Activated CD4-positive, alpha-beta T cell treated with anti-CD3 and anti-CD28 coated beads, Interleukin-2, amount 10 ng/mL, durations not matched to agents 24 days and 14 days (primary cell): Measurements from ENCODE around the gene EXPH5. TPM values are rescaled to one million over a fixed set of nuclear protein-coding genes. Genes with fewer than 3 reads are reported as not detected.

Experiments used
- DNase-seq: peaks from one replicate; pipeline ENCODE4 v3.0.0; 2022
- H3K27ac Mint-ChIP-seq: one replicate; pipeline ENCODE4 v1.8.0; 2022; ENCODE audit warnings: mild to moderate bottlenecking, mixed read lengths
- H3K27me3 Mint-ChIP-seq: one replicate; pipeline ENCODE4 v1.8.0; 2022; ENCODE audit warnings: mixed read lengths
- H3K36me3 Mint-ChIP-seq: one replicate; pipeline ENCODE4 v1.8.0; 2022; ENCODE audit warnings: low read depth, mild to moderate bottlenecking, mixed read lengths
- H3K4me1 Mint-ChIP-seq: one replicate; pipeline ENCODE4 v1.8.0; 2021; ENCODE audit warnings: mixed read lengths
- H3K4me3 Mint-ChIP-seq: one replicate; pipeline ENCODE4 v1.8.0; 2022; ENCODE audit warnings: mild to moderate bottlenecking, moderate library complexity, mixed read lengths
- H3K9me3 Mint-ChIP-seq: one replicate; pipeline ENCODE4 v1.8.0; 2021; ENCODE audit warnings: mixed read lengths
- intact Hi-C: fragments of 100-400 bp; cut with micrococcal nuclease; formaldehyde crosslinking; loops from one replicate; pipeline ENCODE4 v1.15.1; 2023
- total RNA-seq: library from RNA; stranded (reverse); gene quantifications from 2 replicates; pipeline ENCODE4 v1.2.3, GENCODE V29; 2022

EXPH5 gene
- total RNA-seq, 1 donor from 2014 or later, result 0.91 TPM

- Mint-ChIP-seq H3K4me1 (peaks cover 20% of the 10 kb centered on the region), H3K27ac (no peak overlapping the region), H3K27me3 (no peaks in the 10 kb centered on the region), H3K4me3 (no peak overlapping the region), H3K36me3 (peaks cover 3% of the 10 kb centered on the region), H3K9me3 (no peaks in the 10 kb centered on the region)
- intact Hi-C loops, result no loop called here
- no peak for DNase-seq
Observed at GRCh38 chr11:108500721-108501120, 92.8 kb downstream of the EXPH5 start.

GRCh38 chr11:108500169-108500568, 93.4 kb downstream of the EXPH5 start:
- Mint-ChIP-seq H3K27ac (no peak overlapping the region), H3K36me3 (peaks cover 5% of the 10 kb centered on the region), H3K9me3 (no peaks in the 10 kb centered on the region), H3K27me3 (no peaks in the 10 kb centered on the region), H3K4me3 (no peak overlapping the region), H3K4me1 (peaks cover 22% of the 10 kb centered on the region)
- intact Hi-C loops, result no loop called here
- DNase-seq, result no peak

GRCh38 chr11:108498816-108499408, 94.7 kb downstream of the EXPH5 start:
- Mint-ChIP-seq H3K36me3 (peaks cover 6% of the 10 kb centered on the region), H3K4me1 (peaks cover 22% of the 10 kb centered on the region), H3K27ac (peak overlapping the region; percentile 93), H3K4me3 (peak overlapping the region; percentile 80), H3K9me3 (no peaks in the 10 kb centered on the region), H3K27me3 (no peaks in the 10 kb centered on the region)
- intact Hi-C loops, result loop anchor here (5.0 kb wide), 1 partner anchor 262 kb away; no protein-coding TSS in a partner anchor
- DNase-seq, result no peak

- no peaks in the 10 kb centered on the region for H3K27me3 Mint-ChIP-seq
- peaks cover 6% of the 10 kb centered on the region for H3K36me3 Mint-ChIP-seq
- DNase-seq, result peak; percentile 85
- H3K9me3 Mint-ChIP-seq, result no peaks in the 10 kb centered on the region
- intact Hi-C loops, result loop anchor here (5.0 kb wide), 1 partner anchor 261 kb away; no protein-coding TSS in a partner anchor
- H3K27ac Mint-ChIP-seq, result peak within 1 kb of the TSS; percentile 97
- peaks cover 22% of the 10 kb centered on the region for H3K4me1 Mint-ChIP-seq
- H3K4me3 Mint-ChIP-seq, result peak within 1 kb of the TSS; percentile 89
Observed at GRCh38 chr11:108498046-108498815, 95.3 kb downstream of the EXPH5 start, which contains the start of gene POGLUT3. Gene POGLUT3 (minus strand): TSS chr11:108498384. CDS start chr11:108498366, 18 bp downstream.

GRCh38 chr11:108497317-108498045, 96.1 kb downstream of the EXPH5 start:
- peaks cover 22% of the 10 kb centered on the region for H3K4me1 Mint-ChIP-seq
- H3K27ac Mint-ChIP-seq, result peak overlapping the region; percentile 97
- H3K27me3 Mint-ChIP-seq, result no peaks in the 10 kb centered on the region
- DNase-seq, result peak; percentile 91
- no peaks in the 10 kb centered on the region for H3K9me3 Mint-ChIP-seq
- intact Hi-C loops, result loop anchor here (1.0 to 5.0 kb wide), 6 partner anchors 30 to 376 kb away; partner anchors contain the start of genes ACAT1, ATM, C11orf65 and DDX10
- H3K4me3 Mint-ChIP-seq, result peak overlapping the region; percentile 89
- H3K36me3 Mint-ChIP-seq, result peaks cover 6% of the 10 kb centered on the region

GRCh38 chr11:108496643-108497256, 96.8 kb downstream of the EXPH5 start:
- Mint-ChIP-seq H3K4me1 (peaks cover 23% of the 10 kb centered on the region), H3K27ac (peak overlapping the region; percentile 97), H3K9me3 (no peaks in the 10 kb centered on the region), H3K27me3 (no peaks in the 10 kb centered on the region), H3K4me3 (peak overlapping the region; percentile 89), H3K36me3 (peaks cover 6% of the 10 kb centered on the region)
- DNase-seq, result no peak
- intact Hi-C loops, result loop anchor here (1.0 to 5.0 kb wide), 6 partner anchors 29 to 375 kb away; partner anchors contain the start of genes ACAT1, ATM, C11orf65 and DDX10

- no peaks in the 10 kb centered on the region for H3K9me3 Mint-ChIP-seq
- no peak overlapping the region for H3K4me3 Mint-ChIP-seq
Observed at GRCh38 chr11:108495326-108495725, 98.2 kb downstream of the EXPH5 start.

GRCh38 chr11:108494182-108494581, 99.4 kb downstream of the EXPH5 start:
- Mint-ChIP-seq H3K4me3 (no peak overlapping the region), H3K36me3 (peaks cover 11% of the 10 kb centered on the region), H3K4me1 (peaks cover 20% of the 10 kb centered on the region), H3K27ac (no peak overlapping the region), H3K9me3 (no peaks in the 10 kb centered on the region), H3K27me3 (no peaks in the 10 kb centered on the region)
- no peak for DNase-seq
- intact Hi-C loops, result no loop called here

More at GRCh38 chr11:108495326-108495725, 98.2 kb downstream of the EXPH5 start:
- no peak overlapping the region for H3K27ac Mint-ChIP-seq
- intact Hi-C loops, result loop anchor here (5.0 kb wide), 1 partner anchor 258 kb away; no protein-coding TSS in a partner anchor
- H3K4me1 Mint-ChIP-seq, result peaks cover 24% of the 10 kb centered on the region
- peaks cover 7% of the 10 kb centered on the region for H3K36me3 Mint-ChIP-seq
- no peak for DNase-seq
- H3K27me3 Mint-ChIP-seq, result no peaks in the 10 kb centered on the region

GRCh38 chr11:108491936-108492335, 101.6 kb downstream of the EXPH5 start:
- DNase-seq, result no peak
- Mint-ChIP-seq H3K4me1 (peaks cover 11% of the 10 kb centered on the region), H3K27me3 (no peaks in the 10 kb centered on the region), H3K4me3 (no peak overlapping the region), H3K9me3 (no peaks in the 10 kb centered on the region), H3K36me3 (peaks cover 23% of the 10 kb centered on the region), H3K27ac (no peak overlapping the region)
- intact Hi-C loops, result no loop called here

- no peak for DNase-seq
- Mint-ChIP-seq H3K27me3 (no peaks in the 10 kb centered on the region), H3K9me3 (no peaks in the 10 kb centered on the region), H3K4me3 (no peak overlapping the region), H3K4me1 (peaks cover 5% of the 10 kb centered on the region), H3K36me3 (peaks cover 45% of the 10 kb centered on the region), H3K27ac (no peak overlapping the region)
- intact Hi-C loops, result no loop called here
Observed at GRCh38 chr11:108486828-108487227, 106.7 kb downstream of the EXPH5 start.

GRCh38 chr11:108486331-108486730, 107.2 kb downstream of the EXPH5 start:
- H3K4me1 Mint-ChIP-seq, result peaks cover 4% of the 10 kb centered on the region
- H3K27me3 Mint-ChIP-seq, result no peaks in the 10 kb centered on the region
- no peak for DNase-seq
- H3K9me3 Mint-ChIP-seq, result no peaks in the 10 kb centered on the region
- H3K27ac Mint-ChIP-seq, result no peak overlapping the region
- H3K36me3 Mint-ChIP-seq, result peaks cover 49% of the 10 kb centered on the region
- intact Hi-C loops, result no loop called here
- H3K4me3 Mint-ChIP-seq, result no peak overlapping the region

GRCh38 chr11:108483163-108483562, 110.4 kb downstream of the EXPH5 start:
- no peak for DNase-seq
- H3K4me1 Mint-ChIP-seq, result peaks cover 4% of the 10 kb centered on the region
- H3K4me3 Mint-ChIP-seq, result no peak overlapping the region
- intact Hi-C loops, result no loop called here
- peaks cover 42% of the 10 kb centered on the region for H3K36me3 Mint-ChIP-seq
- no peaks in the 10 kb centered on the region for H3K9me3 Mint-ChIP-seq
- H3K27ac Mint-ChIP-seq, result no peak overlapping the region
- H3K27me3 Mint-ChIP-seq, result no peaks in the 10 kb centered on the region

GRCh38 chr11:108474664-108475463, 118.7 kb downstream of the EXPH5 start:
- no peak for DNase-seq
- Mint-ChIP-seq H3K4me3 (no peak overlapping the region), H3K36me3 (peaks cover 19% of the 10 kb centered on the region), H3K9me3 (no peaks in the 10 kb centered on the region), H3K27ac (no peak overlapping the region), H3K4me1 (no peaks in the 10 kb centered on the region), H3K27me3 (no peaks in the 10 kb centered on the region)
- intact Hi-C loops, result no loop called here
